GM12878 (cell line): Measurements from ENCODE around the gene PLA2G15. TPM values are rescaled to one million over a fixed set of nuclear protein-coding genes. Genes with fewer than 3 reads are reported as not detected.

Experiments used
- CBX3 ChIP-seq: fragments of 200-600 bp; sonication (generic); IDR thresholded peaks from 2 replicates; pipeline ENCODE4 v1.6.1; 2016; ENCODE audit warnings: low read depth, borderline replicate concordance
- EP300 ChIP-seq, 2 experiments: fragments of 150-350 bp in 1 of 2; IDR thresholded peaks; 2 replicates each; pipeline ENCODE4 v1.6.1; 2011 to 2012; ENCODE audit warnings: low read depth in 2 of 2, low read length in 2 of 2, borderline replicate concordance in 1 of 2, improper control_type of control experiment in 1 of 2, inconsistent platforms in 1 of 2; ENCODE audit not compliant: control insufficient read depth in 1 of 2
- FOS ChIP-seq: IDR thresholded peaks from 3 replicates; pipeline ENCODE4 v1.6.1; 2011; ENCODE audit warnings: borderline replicate concordance; ENCODE audit not compliant: insufficient read length; ENCODE audit errors: extremely low read depth
- FOXK2 ChIP-seq: fragments of 450-650 bp; IDR thresholded peaks from 2 replicates; pipeline ENCODE4 v1.6.1; 2017; ENCODE audit warnings: mild to moderate bottlenecking, moderate library complexity
- FOXM1 ChIP-seq: IDR thresholded peaks from 2 replicates; pipeline ENCODE4 v1.6.1; 2012; ENCODE audit warnings: low read depth, mild to moderate bottlenecking, inconsistent platforms, low read length, moderate library complexity
- HDAC6 ChIP-seq: fragments of 200-600 bp; sonication (generic); IDR thresholded peaks from one replicate; pipeline ENCODE4 v1.8.0; 2017; ENCODE audit warnings: antibody characterized with exemption; ENCODE audit not compliant: unreplicated experiment
- HDGF ChIP-seq: fragments of 450-650 bp; IDR thresholded peaks from 2 replicates; pipeline ENCODE4 v1.6.1; 2016; ENCODE audit warnings: antibody characterized with exemption
- KAT2A ChIP-seq: conservative IDR thresholded peaks from 2 replicates; pipeline ENCODE4 v1.6.1; 2011; ENCODE audit warnings: low read depth, low read length; ENCODE audit not compliant: control insufficient read depth
- KLF5 ChIP-seq: fragments of 450-650 bp; IDR thresholded peaks from 2 replicates; pipeline ENCODE4 v1.6.1; 2014; ENCODE audit warnings: mild to moderate bottlenecking; ENCODE audit not compliant: partially characterized antibody
- MEF2B ChIP-seq: fragments of 450-650 bp; IDR thresholded peaks from 2 replicates; pipeline ENCODE4 v1.6.1; 2018; ENCODE audit warnings: mild to moderate bottlenecking, moderate library complexity; ENCODE audit not compliant: partially characterized antibody, poor library complexity, severe bottlenecking
- MTA2 ChIP-seq: fragments of 450-650 bp; IDR thresholded peaks from 2 replicates; pipeline ENCODE4 v1.6.1; 2016; ENCODE audit warnings: low read depth, mild to moderate bottlenecking, moderate library complexity
- MXI1 ChIP-seq: fragments of 150-350 bp; IDR thresholded peaks from 2 replicates; pipeline ENCODE4 v1.6.1; 2011; ENCODE audit warnings: low read depth, mild to moderate bottlenecking, inconsistent platforms, low read length, improper control_type of control experiment
- MYB ChIP-seq: fragments of 150-350 bp; IDR thresholded peaks from 2 replicates; pipeline ENCODE4 v1.6.1; 2014; ENCODE audit warnings: mild to moderate bottlenecking, low read depth, low read length, borderline replicate concordance
- MYC ChIP-seq: IDR thresholded peaks from 2 replicates; pipeline ENCODE4 v1.6.1; 2011; ENCODE audit warnings: mild to moderate bottlenecking, low read length, moderate library complexity, inconsistent platforms; ENCODE audit not compliant: insufficient read depth, insufficient replicate concordance, insufficient read length, severe bottlenecking
- PML ChIP-seq: IDR thresholded peaks from 2 replicates; pipeline ENCODE4 v1.6.1; 2012; ENCODE audit warnings: low read length, inconsistent platforms
- POLR2AphosphoS2 ChIP-seq: IDR thresholded peaks from 2 replicates; pipeline ENCODE4 v1.6.1; 2011; ENCODE audit warnings: low read depth, mild to moderate bottlenecking, low read length, improper control_type of control experiment, moderate library complexity
- RAD51 ChIP-seq: fragments of 450-650 bp; IDR thresholded peaks from 2 replicates; pipeline ENCODE4 v1.6.1; 2016; ENCODE audit warnings: moderate library complexity, mild to moderate bottlenecking, inconsistent platforms
- SRF ChIP-seq, 2 experiments: IDR thresholded peaks; 2 replicates each; pipeline ENCODE4 v1.6.1; 2011; ENCODE audit warnings: low read depth in 2 of 2, low read length in 2 of 2, mild to moderate bottlenecking in 1 of 2, moderate library complexity in 1 of 2
- TARDBP ChIP-seq: IDR thresholded peaks from 2 replicates; pipeline ENCODE4 v1.6.1; 2016; ENCODE audit warnings: borderline replicate concordance
- TCF7 ChIP-seq: IDR thresholded peaks from 2 replicates; pipeline ENCODE4 v1.6.1; 2014; ENCODE audit warnings: antibody characterized with exemption, borderline replicate concordance
- WRNIP1 ChIP-seq: IDR thresholded peaks from 2 replicates; pipeline ENCODE4 v1.6.1; 2011; ENCODE audit warnings: low read depth, low read length, improper control_type of control experiment, borderline replicate concordance
- ZNF24 ChIP-seq: fragments of 450-650 bp; IDR thresholded peaks from 2 replicates; pipeline ENCODE4 v1.6.1; 2017; ENCODE audit warnings: antibody characterized with exemption, mild to moderate bottlenecking
- ZSCAN29 ChIP-seq: fragments of 450-650 bp; IDR thresholded peaks from 2 replicates; pipeline ENCODE4 v1.6.1; 2017; ENCODE audit warnings: mild to moderate bottlenecking, moderate library complexity
- polyA plus RNA-seq, 11 experiments: library from polyadenylated mRNA; depleted of rRNA in 4 of 11; unstranded in 6 of 11; stranded (reverse) in 5 of 11; fragments of >200 nt; fragmentation: Nextera tagmentation in 4 of 11; fragmentation: Illumina TruSeq in 1 of 11; extraction: Ambion mirVana in 4 of 11; extraction: Trizol in 1 of 11; gene quantifications; 1 replicate in 1 of 11; 2 replicates in 10 of 11; pipeline versions ENCODE4 v1.2.1 to v1.2.3, GENCODE V29; 2011 to 2016; ENCODE audit warnings: inconsistent platforms in 2 of 11, missing spikeins in 2 of 11, low read depth in 1 of 11
- total RNA-seq, 4 experiments: library from RNA; depleted of rRNA in 3 of 4; stranded (reverse); fragments of >200 nt in 3 of 4; fragmentation: Illumina TruSeq in 1 of 4; extraction: Trizol in 1 of 4; gene quantifications; 2 replicates each; pipeline versions ENCODE4 v1.2.1 to v1.2.3, GENCODE V29; 2013 to 2021
- TF ChIP-seq, protein P1 (sequence below): IDR thresholded peaks from 2 replicates; pipeline ENCODE4 v1.6.1; 2011; ENCODE audit warnings: mild to moderate bottlenecking, low read depth, low read length, moderate library complexity; ENCODE audit not compliant: insufficient replicate concordance
- TF ChIP-seq, protein P2 (sequence below): fragments of 450-650 bp; IDR thresholded peaks from 2 replicates; pipeline ENCODE4 v1.6.1; 2017; ENCODE audit warnings: mild to moderate bottlenecking
- TF ChIP-seq, protein P3 (sequence below): IDR thresholded peaks from 2 replicates; pipeline ENCODE4 v1.6.1; 2011; ENCODE audit warnings: low read depth, mild to moderate bottlenecking, low read length, moderate library complexity, borderline replicate concordance; ENCODE audit errors: extremely low read depth
- TF ChIP-seq, protein P4 (sequence below): IDR thresholded peaks from 2 replicates; pipeline ENCODE4 v1.6.1; 2012; ENCODE audit warnings: low read depth, low read length, improper control_type of control experiment

The PLA2G15 gene
- total and polyA plus RNA-seq, 10 of the 15 experiments (the other 5 are each of a cell fraction or from before 2014, with no cell fraction given) = 0.31 to 9.4 (median 6.8) TPM

DNA sequence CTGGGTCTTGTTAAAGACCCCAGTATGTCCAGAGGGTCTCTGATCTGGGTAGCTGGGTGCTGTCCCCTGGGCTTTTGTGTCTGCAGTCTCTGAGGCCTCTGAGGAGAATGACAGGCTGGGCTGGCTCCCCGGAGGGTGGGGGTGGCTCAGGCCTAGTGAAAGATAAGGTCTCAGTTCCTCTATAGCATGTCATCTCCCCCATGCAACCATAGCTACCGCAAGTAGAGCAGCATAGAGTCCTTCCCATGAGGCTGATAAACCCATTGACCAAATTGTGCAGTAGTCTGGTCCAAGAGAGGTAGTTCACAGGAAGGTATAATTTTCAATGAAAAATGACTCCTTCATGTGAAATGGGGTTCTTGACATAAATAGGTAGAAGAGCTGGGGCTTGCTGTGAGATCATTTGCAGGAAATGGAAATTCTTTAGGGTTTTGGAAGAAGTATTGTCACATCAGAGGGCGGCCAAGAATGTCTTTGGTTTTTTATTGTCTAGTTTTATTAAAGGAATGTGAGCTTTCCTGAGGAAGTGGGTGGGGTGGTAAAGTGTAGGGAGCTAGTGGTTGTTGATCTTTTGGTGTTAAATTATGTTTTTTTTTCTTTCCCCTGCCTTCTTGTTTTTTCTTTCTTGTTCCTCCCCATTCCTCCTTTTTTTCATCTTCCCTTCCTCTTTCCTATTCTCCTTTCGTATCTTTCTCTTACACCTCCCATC, 44.6 kb downstream of the PLA2G15 start (continued):
- no peak for TF ChIP-seq ZNF24
- TF ChIP-seq WRNIP1 = no peak
- TF ChIP-seq PML = no peak
- TF ChIP-seq FOS = no peak
- TF ChIP-seq RAD51 = peak; percentile 30; the same call in 1 of the 2 replicates
- TF ChIP-seq FOXK2 = no peak
- TF ChIP-seq EP300 (IDR thresholded peaks at IDR 0.05; ENCODE audit: borderline replicate concordance in 1 of 2, control insufficient read depth in 1 of 2, low read depth in 2 of 2, low read length in 2 of 2) = 0 out of 4 replicates have a peak, but pooled peaks of 1 of the 2 experiments have one; percentile 11
- TF ChIP-seq MYC = no peak
- TF ChIP-seq MXI1 = peak; percentile 79
- TF ChIP-seq POLR2AphosphoS2 = no peak
- no peak for TF ChIP-seq TARDBP
- no peak for TF ChIP-seq HDAC6
- TF ChIP-seq, protein P1, sequence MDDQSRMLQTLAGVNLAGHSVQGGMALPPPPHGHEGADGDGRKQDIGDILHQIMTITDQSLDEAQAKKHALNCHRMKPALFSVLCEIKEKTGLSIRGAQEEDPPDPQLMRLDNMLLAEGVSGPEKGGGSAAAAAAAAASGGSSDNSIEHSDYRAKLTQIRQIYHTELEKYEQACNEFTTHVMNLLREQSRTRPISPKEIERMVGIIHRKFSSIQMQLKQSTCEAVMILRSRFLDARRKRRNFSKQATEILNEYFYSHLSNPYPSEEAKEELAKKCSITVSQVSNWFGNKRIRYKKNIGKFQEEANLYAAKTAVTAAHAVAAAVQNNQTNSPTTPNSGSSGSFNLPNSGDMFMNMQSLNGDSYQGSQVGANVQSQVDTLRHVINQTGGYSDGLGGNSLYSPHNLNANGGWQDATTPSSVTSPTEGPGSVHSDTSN = peak; percentile 74
- no peak for TF ChIP-seq MYB
- no peak for TF ChIP-seq CBX3
- no peak; the same call in 1 of the 2 replicates for TF ChIP-seq HDGF
- TF ChIP-seq, protein P2, sequence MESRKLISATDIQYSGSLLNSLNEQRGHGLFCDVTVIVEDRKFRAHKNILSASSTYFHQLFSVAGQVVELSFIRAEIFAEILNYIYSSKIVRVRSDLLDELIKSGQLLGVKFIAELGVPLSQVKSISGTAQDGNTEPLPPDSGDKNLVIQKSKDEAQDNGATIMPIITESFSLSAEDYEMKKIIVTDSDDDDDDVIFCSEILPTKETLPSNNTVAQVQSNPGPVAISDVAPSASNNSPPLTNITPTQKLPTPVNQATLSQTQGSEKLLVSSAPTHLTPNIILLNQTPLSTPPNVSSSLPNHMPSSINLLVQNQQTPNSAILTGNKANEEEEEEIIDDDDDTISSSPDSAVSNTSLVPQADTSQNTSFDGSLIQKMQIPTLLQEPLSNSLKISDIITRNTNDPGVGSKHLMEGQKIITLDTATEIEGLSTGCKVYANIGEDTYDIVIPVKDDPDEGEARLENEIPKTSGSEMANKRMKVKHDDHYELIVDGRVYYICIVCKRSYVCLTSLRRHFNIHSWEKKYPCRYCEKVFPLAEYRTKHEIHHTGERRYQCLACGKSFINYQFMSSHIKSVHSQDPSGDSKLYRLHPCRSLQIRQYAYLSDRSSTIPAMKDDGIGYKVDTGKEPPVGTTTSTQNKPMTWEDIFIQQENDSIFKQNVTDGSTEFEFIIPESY = no peak
- TF ChIP-seq SRF (IDR thresholded peaks at IDR 0.05; ENCODE audit: low read depth in 2 of 2, low read length in 2 of 2) = no peak
- peak; percentile 93 for TF ChIP-seq MEF2B
- peak; percentile 36; the same call in 1 of the 2 replicates for TF ChIP-seq MTA2
- TF ChIP-seq ZSCAN29 = no peak
- TF ChIP-seq TCF7 = no peak
- 0 out of 2 replicates have a peak, but pooled peaks have one; percentile 28 for TF ChIP-seq FOXM1
- no peak for TF ChIP-seq KLF5
- TF ChIP-seq, protein P3, sequence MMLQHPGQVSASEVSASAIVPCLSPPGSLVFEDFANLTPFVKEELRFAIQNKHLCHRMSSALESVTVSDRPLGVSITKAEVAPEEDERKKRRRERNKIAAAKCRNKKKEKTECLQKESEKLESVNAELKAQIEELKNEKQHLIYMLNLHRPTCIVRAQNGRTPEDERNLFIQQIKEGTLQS = no peak
- TF ChIP-seq KAT2A = no peak
- TF ChIP-seq, protein P4, sequence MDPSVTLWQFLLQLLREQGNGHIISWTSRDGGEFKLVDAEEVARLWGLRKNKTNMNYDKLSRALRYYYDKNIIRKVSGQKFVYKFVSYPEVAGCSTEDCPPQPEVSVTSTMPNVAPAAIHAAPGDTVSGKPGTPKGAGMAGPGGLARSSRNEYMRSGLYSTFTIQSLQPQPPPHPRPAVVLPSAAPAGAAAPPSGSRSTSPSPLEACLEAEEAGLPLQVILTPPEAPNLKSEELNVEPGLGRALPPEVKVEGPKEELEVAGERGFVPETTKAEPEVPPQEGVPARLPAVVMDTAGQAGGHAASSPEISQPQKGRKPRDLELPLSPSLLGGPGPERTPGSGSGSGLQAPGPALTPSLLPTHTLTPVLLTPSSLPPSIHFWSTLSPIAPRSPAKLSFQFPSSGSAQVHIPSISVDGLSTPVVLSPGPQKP = no peak
